T-helper 1 cell treated with Interleukin-12 subunit alpha and Interleukin-12 subunit beta and Interleukin-4 antibody, amounts not matched to agents 30 μg/mL and 1 μg/mL, for 36 hours (primary cell): ENCODE results near the gene APCDD1.
"Not testable (repeated sequence)": the region's sequence is repeated elsewhere in the genome, so short reads cannot be mapped to it uniquely, and the experiment has no call there.

Experiments used
- H3K27ac Mint-ChIP-seq: one replicate; pipeline ENCODE4 v1.8.0; 2021; ENCODE audit warnings: mild to moderate bottlenecking, mixed read lengths
- H3K27me3 Mint-ChIP-seq: one replicate; pipeline ENCODE4 v1.8.0; 2021; ENCODE audit warnings: low read depth, mixed read lengths
- H3K36me3 Mint-ChIP-seq: one replicate; pipeline ENCODE4 v1.8.0; 2021; ENCODE audit warnings: low read depth, mixed read lengths
- H3K4me1 Mint-ChIP-seq: one replicate; pipeline ENCODE4 v1.8.0; 2021; ENCODE audit warnings: low read depth, mixed read lengths
- H3K4me3 Mint-ChIP-seq: one replicate; pipeline ENCODE4 v1.8.0; 2021; ENCODE audit warnings: mild to moderate bottlenecking, moderate library complexity, mixed read lengths
- H3K9me3 Mint-ChIP-seq: one replicate; pipeline ENCODE4 v1.8.0; 2021; ENCODE audit warnings: mixed read lengths

The APCDD1 gene

DNA sequence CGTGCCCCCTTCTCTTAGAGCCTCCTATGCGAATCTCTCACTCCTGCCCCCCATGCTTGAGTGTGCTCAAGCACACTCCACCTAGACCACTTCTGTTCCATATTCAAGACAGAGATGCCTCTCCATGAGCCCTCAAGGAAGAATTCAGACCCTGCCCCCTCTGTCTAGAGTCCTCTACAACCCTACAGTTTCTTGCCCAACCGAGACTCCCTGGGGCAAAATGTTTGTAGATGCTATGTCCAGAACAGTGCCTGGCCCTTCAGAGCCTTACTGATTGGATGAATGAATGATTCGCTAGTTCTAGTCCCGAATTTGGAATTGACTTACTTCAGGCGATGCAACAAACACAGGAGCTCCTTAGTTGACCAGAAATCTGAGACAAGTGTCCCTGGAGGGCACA, 8.7 kb downstream of the APCDD1 start:
- Mint-ChIP-seq H3K4me3 (no peak overlapping the region), H3K4me1 (no peaks in the 10 kb centered on the region), H3K27ac (no peak overlapping the region), H3K36me3 (no peaks in the 10 kb centered on the region), H3K9me3 (no peaks in the 10 kb centered on the region), H3K27me3 (peaks cover 19% of the 10 kb centered on the region)

DNA sequence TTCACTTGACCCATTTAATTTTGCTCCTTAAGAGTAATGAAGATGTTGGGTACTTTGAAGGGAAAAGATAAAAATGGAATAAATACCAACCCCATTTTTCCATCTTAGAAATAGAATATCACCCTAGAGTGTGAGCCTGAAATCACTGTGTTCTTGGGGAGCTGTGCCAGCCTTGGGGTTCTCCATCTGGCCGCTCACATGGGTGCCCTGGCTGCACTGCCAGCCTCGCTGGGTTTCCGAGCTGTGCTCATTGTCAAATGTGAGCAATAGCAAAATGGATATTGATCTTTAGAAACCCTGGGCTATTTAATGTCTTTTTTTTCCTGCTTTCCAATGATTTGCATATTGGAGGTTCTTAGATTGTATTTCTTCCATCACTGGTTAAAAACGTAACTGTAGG, 9.3 kb downstream of the APCDD1 start:
- Mint-ChIP-seq H3K4me3 (no peak overlapping the region), H3K9me3 (no peaks in the 10 kb centered on the region), H3K27ac (no peak overlapping the region), H3K27me3 (peaks cover 16% of the 10 kb centered on the region), H3K4me1 (no peaks in the 10 kb centered on the region), H3K36me3 (no peaks in the 10 kb centered on the region)

DNA sequence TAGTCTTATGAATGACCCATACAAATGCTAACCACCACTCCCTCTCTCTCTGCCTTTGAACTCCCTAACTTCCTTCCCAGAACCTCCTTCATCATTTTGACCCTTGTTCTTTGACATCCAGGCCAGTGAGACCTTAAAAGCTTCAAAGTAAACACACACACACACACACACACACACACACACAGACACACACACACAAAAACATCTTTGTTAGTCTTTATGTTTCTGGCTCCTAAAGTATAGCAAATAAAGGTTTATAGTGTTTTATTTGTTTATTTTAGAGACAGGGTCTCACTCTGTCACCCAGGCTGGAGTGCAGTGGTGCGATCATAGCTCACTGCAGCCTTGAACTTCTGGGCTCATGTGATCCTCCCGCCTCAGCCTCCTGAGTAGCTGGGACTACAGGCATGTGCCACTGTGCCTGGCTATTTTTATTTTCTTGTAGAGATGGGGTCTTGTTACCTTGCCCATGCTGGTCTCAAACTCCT, 9.8 kb downstream of the APCDD1 start:
- H3K27ac Mint-ChIP-seq, H3K4me3 Mint-ChIP-seq, H3K4me1 Mint-ChIP-seq, H3K36me3 Mint-ChIP-seq, H3K9me3 Mint-ChIP-seq: not testable (repeated sequence)
- H3K27me3 Mint-ChIP-seq: peaks cover 15% of the 10 kb centered on the region

DNA sequence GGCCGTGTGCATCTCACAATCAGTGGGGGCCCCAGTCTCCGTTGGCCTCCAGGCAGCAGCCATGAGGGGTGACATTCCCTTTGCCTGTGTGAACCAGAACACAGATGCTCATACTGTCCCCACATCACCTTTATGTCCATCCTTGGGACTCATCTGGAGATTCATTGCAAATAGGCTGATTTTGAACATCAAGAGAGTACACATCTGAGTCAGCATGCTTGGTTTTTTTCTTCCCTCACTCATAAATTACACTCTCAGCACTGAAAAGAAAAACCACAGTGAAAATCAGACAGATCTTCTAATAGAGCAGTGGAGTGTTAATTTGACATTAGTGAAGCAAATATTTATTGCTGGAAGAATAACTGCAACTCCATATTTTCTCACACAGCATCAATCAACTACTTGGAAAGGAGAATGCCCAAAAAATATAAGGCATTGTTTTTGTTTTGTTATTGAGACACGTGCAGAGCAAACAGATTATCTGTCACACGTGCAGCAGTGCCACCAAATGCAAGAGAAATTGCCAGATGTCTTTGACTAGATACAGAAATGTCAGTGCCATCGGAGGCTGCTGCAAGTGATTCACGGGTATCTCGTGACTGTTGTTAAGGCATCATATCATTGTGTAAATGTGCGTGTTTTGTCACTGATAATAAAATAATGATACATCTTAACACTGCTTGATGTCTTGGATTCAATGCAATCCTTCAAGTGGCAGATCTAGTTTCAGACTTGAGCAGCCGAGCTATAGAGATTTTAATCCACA, 10.9 kb downstream of the APCDD1 start:
- H3K4me1 Mint-ChIP-seq: no peaks in the 10 kb centered on the region
- H3K4me3 Mint-ChIP-seq: no peak overlapping the region
- H3K27me3 Mint-ChIP-seq: peaks cover 15% of the 10 kb centered on the region
- H3K36me3 Mint-ChIP-seq: no peaks in the 10 kb centered on the region
- H3K9me3 Mint-ChIP-seq: no peaks in the 10 kb centered on the region
- H3K27ac Mint-ChIP-seq: no peak overlapping the region

DNA sequence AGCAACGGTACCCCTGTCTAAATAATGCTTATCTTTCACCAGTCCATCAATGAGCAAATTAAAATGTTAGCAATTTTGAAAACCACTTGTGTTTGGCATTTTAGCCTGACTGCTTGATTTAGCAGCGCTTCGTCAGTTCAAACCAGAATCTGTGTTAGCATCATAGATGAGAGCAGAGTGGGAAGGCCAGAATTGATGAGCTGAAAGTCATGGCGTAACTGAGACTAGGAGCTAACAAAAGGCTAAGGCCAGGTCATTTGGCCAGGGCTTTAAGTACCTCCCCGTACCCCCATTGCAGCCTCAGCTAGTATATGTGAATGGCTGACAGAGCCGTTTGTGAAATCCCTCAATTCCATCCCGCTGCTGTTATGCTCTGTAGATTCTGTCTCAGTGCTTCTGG, 16.0 kb downstream of the APCDD1 start:
- Mint-ChIP-seq H3K4me1 (no peaks in the 10 kb centered on the region), H3K9me3 (no peaks in the 10 kb centered on the region), H3K27ac (no peak overlapping the region), H3K4me3 (no peak overlapping the region), H3K27me3 (peaks cover 5% of the 10 kb centered on the region), H3K36me3 (no peaks in the 10 kb centered on the region)

DNA sequence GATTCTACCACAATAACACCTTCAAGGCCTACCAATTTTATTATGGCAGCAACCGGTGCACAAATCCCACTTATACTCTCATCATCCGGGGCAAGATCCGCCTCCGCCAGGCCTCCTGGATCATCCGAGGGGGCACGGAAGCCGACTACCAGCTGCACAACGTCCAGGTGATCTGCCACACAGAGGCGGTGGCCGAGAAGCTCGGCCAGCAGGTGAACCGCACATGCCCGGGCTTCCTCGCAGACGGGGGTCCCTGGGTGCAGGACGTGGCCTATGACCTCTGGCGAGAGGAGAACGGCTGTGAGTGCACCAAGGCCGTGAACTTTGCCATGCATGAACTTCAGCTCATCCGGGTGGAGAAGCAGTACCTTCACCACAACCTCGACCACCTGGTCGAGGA, 17.1 kb downstream of the APCDD1 start:
- Mint-ChIP-seq H3K4me3 (no peak overlapping the region), H3K9me3 (no peaks in the 10 kb centered on the region), H3K27ac (no peak overlapping the region), H3K36me3 (no peaks in the 10 kb centered on the region), H3K27me3 (peaks cover 4% of the 10 kb centered on the region), H3K4me1 (no peaks in the 10 kb centered on the region)

DNA sequence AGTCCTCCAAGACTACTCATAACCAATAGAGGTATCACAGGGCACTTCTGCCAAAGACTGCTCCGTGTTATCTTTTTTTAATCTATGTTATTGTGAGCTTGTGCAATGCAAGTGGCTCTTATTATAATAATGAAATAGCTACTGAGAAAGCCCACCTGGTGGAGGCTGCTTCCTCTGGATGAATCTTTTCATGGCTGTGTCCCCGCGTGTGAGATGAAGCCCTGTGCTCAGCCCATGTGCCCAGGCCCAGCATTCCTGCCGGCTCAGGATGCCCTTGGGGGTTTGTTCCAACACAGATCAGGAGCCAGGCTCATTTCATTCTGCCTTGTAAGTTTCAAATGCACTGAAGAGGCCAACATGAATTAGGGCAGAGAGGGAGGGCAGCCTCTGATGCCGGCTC, 18.7 kb downstream of the APCDD1 start:
- Mint-ChIP-seq H3K27ac (no peak overlapping the region), H3K27me3 (peaks cover 3% of the 10 kb centered on the region), H3K36me3 (no peaks in the 10 kb centered on the region), H3K9me3 (no peaks in the 10 kb centered on the region), H3K4me1 (no peaks in the 10 kb centered on the region), H3K4me3 (no peak overlapping the region)

DNA sequence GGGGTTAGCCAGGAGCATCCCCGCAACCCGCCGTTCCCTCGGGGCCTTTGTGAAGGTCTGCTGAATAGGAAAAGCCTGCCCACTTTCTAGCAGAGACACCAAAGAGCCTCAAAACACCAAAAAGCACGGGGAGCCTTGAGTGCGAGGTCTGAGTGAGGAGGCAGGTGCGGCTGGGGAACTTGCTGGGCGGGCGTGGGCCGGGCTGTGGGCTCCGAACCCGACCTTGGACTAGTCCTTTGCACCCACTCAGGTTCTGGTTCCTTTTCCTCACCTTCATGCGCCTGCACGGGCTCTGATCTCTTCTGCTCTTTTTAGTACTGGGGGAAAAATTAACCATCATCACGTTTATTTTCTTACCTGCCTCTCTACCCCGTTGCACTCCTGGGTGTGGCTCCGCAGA, 19.9 kb downstream of the APCDD1 start:
- H3K27ac Mint-ChIP-seq: no peak overlapping the region
- no peaks in the 10 kb centered on the region for H3K4me1 Mint-ChIP-seq
- peaks cover 3% of the 10 kb centered on the region for H3K27me3 Mint-ChIP-seq
- no peaks in the 10 kb centered on the region for H3K9me3 Mint-ChIP-seq
- H3K4me3 Mint-ChIP-seq: no peak overlapping the region
- no peaks in the 10 kb centered on the region for H3K36me3 Mint-ChIP-seq

DNA sequence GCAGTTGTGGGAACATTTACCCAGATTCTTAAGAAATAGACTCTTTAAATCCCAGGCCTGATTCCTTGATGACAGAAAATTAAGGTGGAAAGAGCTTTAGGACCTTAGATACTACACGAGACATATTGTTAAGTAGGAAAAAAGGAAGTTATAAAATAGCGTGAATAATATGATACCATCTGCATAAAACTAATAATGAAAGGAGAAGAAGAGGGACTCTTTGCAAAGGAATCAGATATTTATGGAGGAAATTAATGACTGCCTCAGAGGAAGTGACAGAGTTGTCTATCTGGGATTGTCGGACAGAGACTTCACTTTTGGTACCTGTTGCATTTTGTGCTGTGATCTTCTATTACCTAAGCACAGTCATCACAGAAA, 20.8 kb downstream of the APCDD1 start:
- H3K4me3 Mint-ChIP-seq: no peak overlapping the region
- no peaks in the 10 kb centered on the region for H3K4me1 Mint-ChIP-seq
- H3K36me3 Mint-ChIP-seq: no peaks in the 10 kb centered on the region
- peaks cover 3% of the 10 kb centered on the region for H3K27me3 Mint-ChIP-seq
- no peak overlapping the region for H3K27ac Mint-ChIP-seq
- no peaks in the 10 kb centered on the region for H3K9me3 Mint-ChIP-seq

DNA sequence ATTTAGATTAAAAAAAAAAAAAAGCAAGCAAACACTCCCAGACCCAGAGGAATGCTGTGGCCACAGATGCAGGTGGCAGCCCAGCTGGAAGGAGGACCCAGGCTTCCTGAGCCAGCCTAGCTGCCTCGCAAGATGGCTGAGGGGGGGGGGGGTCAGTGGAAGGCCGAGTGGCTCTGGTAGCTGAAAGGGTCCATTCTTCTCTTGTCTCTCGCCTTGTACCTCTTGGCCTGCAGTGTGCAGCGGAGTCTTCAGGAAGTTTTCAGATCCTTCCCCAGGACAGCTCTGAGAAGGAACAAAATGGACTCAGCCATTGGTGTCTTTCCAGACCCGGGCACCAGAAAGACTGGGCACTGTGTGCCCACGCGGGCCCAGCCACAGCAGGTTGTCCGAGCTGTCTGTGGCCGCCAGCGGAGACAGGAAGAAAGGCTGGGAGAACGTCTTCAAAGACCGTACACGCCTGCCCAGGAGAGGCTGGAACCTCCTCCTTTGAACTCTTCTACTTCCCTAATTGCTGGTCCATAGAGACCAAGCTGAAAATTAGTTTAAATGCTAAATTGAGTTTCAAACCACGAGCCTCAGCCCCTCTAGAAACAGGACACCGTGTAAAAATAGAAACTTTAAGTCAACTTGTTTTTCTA, 21.3 kb downstream of the APCDD1 start:
- H3K27me3 Mint-ChIP-seq: peaks cover 3% of the 10 kb centered on the region
- H3K9me3 Mint-ChIP-seq: no peaks in the 10 kb centered on the region
- no peaks in the 10 kb centered on the region for H3K4me1 Mint-ChIP-seq
- no peak overlapping the region for H3K4me3 Mint-ChIP-seq
- H3K27ac Mint-ChIP-seq: no peak overlapping the region
- H3K36me3 Mint-ChIP-seq: no peaks in the 10 kb centered on the region

DNA sequence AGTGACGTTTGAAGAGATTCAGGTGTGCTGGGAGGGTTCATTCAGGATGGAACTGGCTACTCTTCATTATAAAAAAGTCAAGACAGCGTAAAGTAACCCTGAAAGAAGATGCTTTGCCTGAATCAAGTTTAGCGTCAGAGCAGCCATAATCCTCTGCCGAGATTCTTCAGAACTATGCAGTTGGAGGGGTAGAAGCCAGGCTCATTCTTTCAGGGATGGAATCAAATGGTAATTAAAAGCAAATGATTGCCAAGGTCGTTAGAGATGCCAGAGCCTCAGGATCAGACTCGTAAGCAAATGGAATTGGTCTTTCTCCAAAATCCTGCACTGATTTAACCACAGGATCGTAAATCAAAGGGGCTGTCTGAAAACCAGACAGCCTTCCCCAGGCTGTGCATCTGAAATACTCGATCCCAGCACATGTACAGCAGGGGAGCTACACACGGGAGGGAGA, 21.9 kb downstream of the APCDD1 start:
- peaks cover 3% of the 10 kb centered on the region for H3K27me3 Mint-ChIP-seq
- H3K36me3 Mint-ChIP-seq: no peaks in the 10 kb centered on the region
- no peaks in the 10 kb centered on the region for H3K9me3 Mint-ChIP-seq
- no peak overlapping the region for H3K4me3 Mint-ChIP-seq
- no peaks in the 10 kb centered on the region for H3K4me1 Mint-ChIP-seq
- H3K27ac Mint-ChIP-seq: no peak overlapping the region

DNA sequence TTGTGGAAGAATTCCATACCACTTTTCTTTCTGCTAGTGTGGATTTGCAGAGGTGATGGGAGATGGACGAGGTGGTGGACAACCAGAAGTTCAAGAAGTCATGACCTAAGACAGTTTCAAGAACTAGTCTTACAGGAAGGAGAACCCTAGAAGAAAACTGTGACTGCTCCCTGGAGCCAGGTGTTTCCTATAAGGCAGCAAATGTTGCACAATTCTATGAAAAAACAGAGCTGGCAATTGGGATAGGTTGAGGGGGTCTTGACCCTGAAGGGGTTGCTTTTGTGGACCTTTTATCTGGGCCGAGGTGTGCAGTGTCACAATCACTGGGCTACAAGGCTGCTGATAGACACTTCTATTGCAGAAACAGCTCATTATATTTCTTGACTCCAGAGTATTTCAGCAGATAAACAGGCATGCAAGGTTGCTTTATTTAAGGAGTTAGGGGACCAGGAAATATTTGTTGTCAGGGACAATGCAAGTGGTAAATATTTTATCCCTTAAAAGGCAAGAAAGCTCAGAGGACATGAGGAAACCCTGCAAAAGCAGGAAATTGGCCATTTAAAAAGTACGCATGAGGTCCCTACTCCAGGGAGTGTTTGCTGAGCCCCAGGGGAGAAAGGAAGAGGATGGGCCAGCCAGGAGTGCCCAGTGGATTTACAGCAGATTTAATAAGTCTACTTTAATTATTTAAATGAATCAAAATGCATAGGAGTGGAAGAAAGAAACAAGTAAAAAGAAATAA, 22.9 kb downstream of the APCDD1 start:
- no peaks in the 10 kb centered on the region for H3K4me1 Mint-ChIP-seq
- no peaks in the 10 kb centered on the region for H3K36me3 Mint-ChIP-seq
- H3K27ac Mint-ChIP-seq: no peak overlapping the region
- no peak overlapping the region for H3K4me3 Mint-ChIP-seq
- H3K9me3 Mint-ChIP-seq: no peaks in the 10 kb centered on the region
- H3K27me3 Mint-ChIP-seq: peaks cover 3% of the 10 kb centered on the region

DNA sequence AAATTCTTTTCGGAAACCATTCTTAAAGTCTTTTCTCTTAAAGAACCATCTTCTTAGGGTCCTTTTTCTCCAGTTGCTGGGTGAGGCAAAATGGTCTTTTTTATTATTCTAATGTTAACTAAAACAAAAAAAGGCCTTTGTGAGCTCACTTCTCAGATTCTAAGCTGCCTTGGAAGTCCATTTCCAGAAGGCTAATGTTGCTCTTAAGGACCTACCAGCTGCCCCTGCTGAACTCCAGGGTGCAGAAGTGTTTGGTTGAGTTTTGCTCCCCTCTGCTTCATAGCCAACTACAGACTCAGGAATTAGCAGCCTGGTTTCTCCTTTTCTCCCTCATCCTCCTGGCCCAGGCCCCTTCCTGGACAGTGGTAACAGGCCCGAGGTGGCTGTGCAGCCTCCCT, 23.4 kb downstream of the APCDD1 start:
- no peaks in the 10 kb centered on the region for H3K4me1 Mint-ChIP-seq
- H3K27ac Mint-ChIP-seq: no peak overlapping the region
- H3K9me3 Mint-ChIP-seq: no peaks in the 10 kb centered on the region
- H3K27me3 Mint-ChIP-seq: peaks cover 3% of the 10 kb centered on the region
- H3K36me3 Mint-ChIP-seq: no peaks in the 10 kb centered on the region
- H3K4me3 Mint-ChIP-seq: no peak overlapping the region

DNA sequence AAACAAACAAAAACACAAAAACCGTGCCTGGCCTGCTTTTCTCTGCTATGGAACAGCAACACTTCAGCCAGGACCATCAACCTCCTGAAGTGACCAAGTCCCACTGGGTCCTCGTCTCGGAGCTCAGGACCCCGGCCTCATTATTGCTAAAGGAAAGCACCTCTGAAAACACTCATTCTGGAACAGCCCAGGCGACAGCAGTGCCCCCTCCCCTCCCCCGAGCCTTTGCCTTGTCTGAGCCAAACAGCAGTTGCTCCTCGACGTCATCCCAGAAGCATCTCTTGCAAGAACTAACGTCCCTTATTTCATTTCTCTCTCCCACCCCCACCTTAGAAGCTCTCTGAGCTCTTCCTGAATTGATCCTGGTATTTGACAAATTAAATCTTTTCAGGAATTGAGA, 27.4 kb downstream of the APCDD1 start:
- H3K27me3 Mint-ChIP-seq: peaks cover 5% of the 10 kb centered on the region
- no peak overlapping the region for H3K27ac Mint-ChIP-seq

More for the DNA sequence above, 27.4 kb downstream of the APCDD1 start:
- Mint-ChIP-seq H3K4me1 (peaks cover 5% of the 10 kb centered on the region), H3K36me3 (no peaks in the 10 kb centered on the region), H3K4me3 (no peak overlapping the region), H3K9me3 (no peaks in the 10 kb centered on the region)
